HepG2 (cell line): ENCODE results near the gene RAC3. TPM values are rescaled to one million over a fixed set of nuclear protein-coding genes. Genes with fewer than 3 reads are reported as not detected.
A peak's percentile ranks its signal among the peaks of the same experiment; 100 is the strongest.

ENCODE experiments used
- CREBL2 ChIP-seq: sonication (generic); formaldehyde crosslinking; IDR thresholded peaks from 2 replicates; pipeline ENCODE4 v1.8.1; 2023; ENCODE audit warnings: missing genetic modification reagents, mild to moderate bottlenecking, borderline replicate concordance
- FOXP4 ChIP-seq: sonication (generic); formaldehyde crosslinking; IDR thresholded peaks from 2 replicates; pipeline ENCODE4 v1.4.0; 2020; ENCODE audit warnings: missing genetic modification reagents
- GTF2F1 ChIP-seq: fragments of 150-350 bp; IDR thresholded peaks from 2 replicates; pipeline ENCODE4 v1.6.1; 2014; ENCODE audit warnings: low read length
- HOXD1 ChIP-seq: sonication (generic); formaldehyde crosslinking; IDR thresholded peaks from 2 replicates; pipeline ENCODE4 v1.5.0; 2020; ENCODE audit warnings: missing genetic modification reagents
- IKZF5 ChIP-seq: IDR thresholded peaks from 2 replicates; pipeline ENCODE4 v1.6.1; 2018; ENCODE audit warnings: missing genetic modification reagents, mild to moderate bottlenecking, missing compliant biosample characterization
- MAFG ChIP-seq: sonication (generic); formaldehyde crosslinking; IDR thresholded peaks from 2 replicates; pipeline ENCODE4 v1.5.1; 2020; ENCODE audit warnings: mild to moderate bottlenecking, missing genetic modification reagents
- MED1 ChIP-seq: sonication (generic); formaldehyde crosslinking; IDR thresholded peaks from 2 replicates; pipeline ENCODE4 v1.4.0; 2020; ENCODE audit warnings: missing genetic modification reagents
- MEF2D ChIP-seq: sonication (generic); formaldehyde crosslinking; IDR thresholded peaks from 2 replicates; pipeline ENCODE4 v1.5.1; 2020; ENCODE audit warnings: mild to moderate bottlenecking, missing genetic modification reagents
- MTF1 ChIP-seq: sonication (generic); formaldehyde crosslinking; IDR thresholded peaks from 2 replicates; pipeline ENCODE4 v1.5.0; 2020; ENCODE audit warnings: missing genetic modification reagents
- PHF8 ChIP-seq: sonication (generic); formaldehyde crosslinking; IDR thresholded peaks from 2 replicates; pipeline ENCODE4 v1.5.0; 2020; ENCODE audit warnings: missing genetic modification reagents
- POLR2AphosphoS2 ChIP-seq: IDR thresholded peaks from 2 replicates; pipeline ENCODE4 v1.6.1; 2011; ENCODE audit warnings: low read depth, low read length, improper control_type of control experiment
- SRSF1 ChIP-seq: fragments of 200-400 bp; formaldehyde crosslinking; optimal IDR thresholded peaks from 2 replicates; pipeline ENCODE3; 2017; ENCODE audit warnings: mild to moderate bottlenecking, low read depth, low read length, moderate library complexity
- TAF1 ChIP-seq: sonication (generic); formaldehyde crosslinking; IDR thresholded peaks from 2 replicates; pipeline ENCODE4 v1.4.0; 2020; ENCODE audit warnings: missing genetic modification reagents
- TCF7L2 ChIP-seq: IDR thresholded peaks from 2 replicates; pipeline ENCODE4 v1.6.1; 2011; ENCODE audit warnings: mild to moderate bottlenecking, low read depth, low read length, moderate library complexity
- ZBTB7A ChIP-seq: sonication (generic); formaldehyde crosslinking; IDR thresholded peaks from 2 replicates; pipeline ENCODE4 v1.8.0; 2022; ENCODE audit warnings: mild to moderate bottlenecking, missing genetic modification reagents
- ZFY ChIP-seq: sonication (generic); formaldehyde crosslinking; IDR thresholded peaks from 2 replicates; pipeline ENCODE4 v1.4.0; 2020; ENCODE audit warnings: missing genetic modification reagents
- ZNF205 ChIP-seq: IDR thresholded peaks from 2 replicates; pipeline ENCODE4 v1.6.1; 2018; ENCODE audit warnings: missing biosample characterization, missing genetic modification reagents
- ZNF230 ChIP-seq: sonication (generic); formaldehyde crosslinking; IDR thresholded peaks from 2 replicates; pipeline ENCODE4 v1.4.0; 2020; ENCODE audit warnings: mild to moderate bottlenecking, missing genetic modification reagents
- ZNF556 ChIP-seq: sonication (generic); formaldehyde crosslinking; IDR thresholded peaks from 2 replicates; pipeline ENCODE4 v1.4.0; 2020; ENCODE audit warnings: mild to moderate bottlenecking, missing genetic modification reagents, borderline replicate concordance
- ZNF572 ChIP-seq: sonication (generic); formaldehyde crosslinking; IDR thresholded peaks from 2 replicates; pipeline ENCODE4 v1.5.1; 2020; ENCODE audit warnings: mild to moderate bottlenecking, missing genetic modification reagents
- ZNF670 ChIP-seq: sonication (generic); formaldehyde crosslinking; IDR thresholded peaks from 2 replicates; pipeline ENCODE4 v1.8.0; 2022; ENCODE audit warnings: mild to moderate bottlenecking, missing genetic modification reagents, borderline replicate concordance
- ZNF788 ChIP-seq: sonication (generic); formaldehyde crosslinking; IDR thresholded peaks from 2 replicates; pipeline ENCODE4 v1.5.0; 2020; ENCODE audit warnings: mild to moderate bottlenecking, missing genetic modification reagents, borderline replicate concordance
- ZNF800 ChIP-seq: sonication (generic); formaldehyde crosslinking; IDR thresholded peaks from 2 replicates; pipeline ENCODE4 v1.4.0; 2020; ENCODE audit warnings: missing genetic modification reagents
- ZSCAN20 ChIP-seq: sonication (generic); formaldehyde crosslinking; IDR thresholded peaks from 2 replicates; pipeline ENCODE4 v1.4.0; 2020; ENCODE audit warnings: missing genetic modification reagents, mild to moderate bottlenecking, borderline replicate concordance
- ZSCAN31 ChIP-seq: sonication (generic); formaldehyde crosslinking; IDR thresholded peaks from 2 replicates; pipeline ENCODE4 v1.5.0; 2020; ENCODE audit warnings: low read depth, mild to moderate bottlenecking, missing genetic modification reagents
- polyA plus RNA-seq, 8 experiments: library from polyadenylated mRNA; depleted of rRNA in 3 of 8; stranded (reverse) in 7 of 8; unstranded in 1 of 8; fragments of >200 nt; fragmentation: Illumina TruSeq in 4 of 8; extraction: Trizol in 4 of 8; gene quantifications; 2 replicates each; pipeline versions ENCODE4 v1.2.1 to v1.2.3, GENCODE V29; 2011 to 2016; ENCODE audit warnings: low read depth in 4 of 8, missing spikeins in 1 of 8, mixed read lengths in 1 of 8; ENCODE audit not compliant: insufficient read depth in 1 of 8
- total RNA-seq, 5 experiments: library from RNA; depleted of rRNA; stranded (reverse); fragments of >200 nt; fragmentation: Illumina TruSeq; extraction: Trizol; gene quantifications; 2 replicates each; pipeline ENCODE4 v1.2.3, GENCODE V29; 2016; ENCODE audit warnings: low read depth in 1 of 5

Gene RAC3
- total and polyA plus RNA-seq, 2 of the 13 experiments (the other 11 are each of a cell fraction or from before 2014, with no cell fraction given): 10.5 to 21.3 TPM

GRCh38 chr17:81998691-81999438, 32.6 kb upstream of the RAC3 start (continued):
- TF ChIP-seq IKZF5 (CRISPR knock-in tag) (no peak), ZNF556 (CRISPR knock-in tag) (0 out of 2 replicates have a peak, but pooled peaks have one; percentile 21), GTF2F1 (no peak), CREBL2 (CRISPR knock-in tag) (no peak), FOXP4 (CRISPR knock-in tag) (no peak), ZSCAN20 (CRISPR knock-in tag) (no peak), ZNF572 (0 out of 2 replicates have a peak, but pooled peaks have one; percentile 53), TAF1 (peak; percentile 26; the same call in 1 of the 2 replicates), MED1 (CRISPR knock-in tag) (0 out of 2 replicates have a peak, but pooled peaks have one; percentile 23), ZSCAN31 (CRISPR knock-in tag) (peak; percentile 27; the same call in 1 of the 2 replicates), ZNF800 (CRISPR knock-in tag) (no peak), MAFG (CRISPR knock-in tag) (no peak), SRSF1 (peak; percentile 67), ZNF788 (CRISPR knock-in tag) (no peak; the same call in 1 of the 2 replicates), POLR2AphosphoS2 (no peak), ZNF230 (CRISPR knock-in tag) (0 out of 2 replicates have a peak, but pooled peaks have one; percentile 54), ZBTB7A (CRISPR knock-in tag) (no peak), TCF7L2 (no peak), ZFY (CRISPR knock-in tag) (no peak; the same call in none of the 2 replicates), ZNF670 (CRISPR knock-in tag) (no peak), MEF2D (CRISPR knock-in tag) (no peak), PHF8 (CRISPR knock-in tag) (0 out of 2 replicates have a peak, but pooled peaks have one; percentile 14), HOXD1 (no peak), MTF1 (CRISPR knock-in tag) (no peak), ZNF205 (CRISPR knock-in tag) (no peak)
